A673 (cell line): ENCODE data around the gene SPAG6. TPM values are rescaled to one million over a fixed set of nuclear protein-coding genes. Genes with fewer than 3 reads are reported as not detected.
"Not testable (repeated sequence)": the region's sequence is repeated elsewhere in the genome, so short reads cannot be mapped to it uniquely, and the experiment has no call there.

Experiments used
- BruUV-seq: library from RNA; stranded (reverse); fragments of 400-500 nt; replicated peaks from 2 replicates; lab custom pipeline; 2021; lab: Mats Ljungman, UMichigan
- CTCF ChIA-PET: fragments of 300-600 bp; sonication (Branson Sonifier 250); formaldehyde crosslinking; loops from one replicate; lab custom pipeline; 2022; ENCODE audit warnings: antibody characterized with exemption; lab: Charles Lee
- POLR2A ChIA-PET: fragments of 300-600 bp; sonication (Branson Sonifier 250); formaldehyde crosslinking; loops from one replicate; lab custom pipeline; 2022; ENCODE audit warnings: antibody characterized with exemption; ENCODE audit not compliant: low non-redundant PET; lab: Charles Lee
- DNase-seq: peaks from one replicate; pipeline ENCODE4 v3.0.0-alpha.2; 2015; ENCODE audit warnings: low spot score
- H3K27ac ChIP-seq: fragments of 200-600 bp; sonication (generic); 2 replicates; pipeline ENCODE4 v1.5.1; 2016; ENCODE audit warnings: mixed run types, low read depth, mild to moderate bottlenecking, mixed read lengths, antibody characterized with exemption, low read length; ENCODE audit not compliant: poor library complexity, severe bottlenecking
- H3K27me3 ChIP-seq: fragments of 200-600 bp; sonication (generic); replicated peaks from 2 replicates; pipeline ENCODE4 v1.6.1; 2017; ENCODE audit warnings: mixed run types, low read depth, mild to moderate bottlenecking, mixed read lengths, antibody characterized with exemption, low read length; ENCODE audit not compliant: insufficient read depth, poor library complexity
- H3K36me3 ChIP-seq: fragments of 200-600 bp; sonication (generic); 2 replicates; pipeline ENCODE4 v1.6.1; 2016; ENCODE audit warnings: mixed run types, mild to moderate bottlenecking, mixed read lengths, antibody characterized with exemption, low read length; ENCODE audit not compliant: insufficient read depth, poor library complexity, severe bottlenecking
- H3K4me1 ChIP-seq: fragments of 200-600 bp; sonication (generic); 2 replicates; pipeline ENCODE4 v1.6.1; 2017; ENCODE audit warnings: mixed run types, mild to moderate bottlenecking, mixed read lengths, antibody characterized with exemption, low read length; ENCODE audit not compliant: insufficient read depth, poor library complexity, severe bottlenecking
- H3K4me3 ChIP-seq: fragments of 200-600 bp; sonication (generic); 2 replicates; pipeline ENCODE4 v1.5.1; 2016; ENCODE audit warnings: low read depth, mixed run types, mild to moderate bottlenecking, mixed read lengths, low read length; ENCODE audit not compliant: poor library complexity, severe bottlenecking
- H3K9me3 ChIP-seq: fragments of 200-600 bp; sonication (generic); 2 replicates; pipeline ENCODE4 v1.6.1; 2016; ENCODE audit warnings: mixed run types, low read depth, mild to moderate bottlenecking, mixed read lengths, antibody characterized with exemption, low read length; ENCODE audit not compliant: poor library complexity, severe bottlenecking
- EZH2 ChIP-seq: fragments of 200-600 bp; sonication (generic); IDR thresholded peaks from 2 replicates; pipeline ENCODE4 v1.6.1; 2017; ENCODE audit warnings: borderline replicate concordance, low read depth, mild to moderate bottlenecking, mixed read lengths, antibody characterized with exemption, low read length; ENCODE audit not compliant: poor library complexity, severe bottlenecking
- intact Hi-C: fragments of 100-400 bp; cut with micrococcal nuclease; formaldehyde crosslinking; loops from one replicate; pipeline ENCODE4 v1.10.0; 2022; ENCODE audit not compliant: unreplicated experiment
- total RNA-seq: library from RNA; stranded (reverse); gene quantifications from 2 replicates; pipeline ENCODE4 v1.2.3, GENCODE V29; 2021
- TF ChIP-seq, protein P1 (sequence below): fragments of 300-800, 200-600 bp; sonication (generic); conservative IDR thresholded peaks from 2 replicates; pipeline ENCODE4 v1.5.1; 2017; ENCODE audit warnings: low read depth, mild to moderate bottlenecking, antibody characterized with exemption, low read length, moderate library complexity, mixed read lengths

Gene SPAG6
- total RNA-seq, 1 experiment from 2014 or later = 0.39 TPM

DNA sequence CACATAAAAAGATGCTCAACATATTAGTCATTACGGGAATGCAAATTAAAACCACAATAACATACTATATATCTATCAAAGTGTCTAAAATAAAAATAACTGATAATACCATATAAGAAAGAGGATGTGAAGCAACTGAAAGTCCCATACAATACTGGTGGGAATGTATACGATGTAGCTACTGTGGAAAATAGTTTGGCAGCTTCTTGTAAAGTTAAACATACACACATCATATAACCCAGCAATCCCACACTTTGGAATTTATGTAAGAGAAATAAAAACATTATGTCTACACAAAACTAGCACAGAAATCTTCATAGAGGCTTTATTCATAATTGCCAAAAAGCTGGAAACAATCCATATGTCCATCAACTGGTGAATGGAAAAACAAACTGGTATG, 39.6 kb upstream of the SPAG6 start:
- ChIA-PET CTCF (no interaction called here), POLR2A (no interaction called here)
- no peak for DNase-seq
- Histone ChIP-seq H3K4me1 (no peaks in the 10 kb centered on the region), H3K27me3 (no peaks in the 10 kb centered on the region), H3K27ac (no peak overlapping the region), H3K9me3 (no peaks in the 10 kb centered on the region), H3K4me3 (no peak overlapping the region), H3K36me3 (no peaks in the 10 kb centered on the region)
- intact Hi-C loops = no loop called here
- BruUV-seq = no TSS peak
- TF ChIP-seq EZH2 = no peak
- TF ChIP-seq, protein P1, sequence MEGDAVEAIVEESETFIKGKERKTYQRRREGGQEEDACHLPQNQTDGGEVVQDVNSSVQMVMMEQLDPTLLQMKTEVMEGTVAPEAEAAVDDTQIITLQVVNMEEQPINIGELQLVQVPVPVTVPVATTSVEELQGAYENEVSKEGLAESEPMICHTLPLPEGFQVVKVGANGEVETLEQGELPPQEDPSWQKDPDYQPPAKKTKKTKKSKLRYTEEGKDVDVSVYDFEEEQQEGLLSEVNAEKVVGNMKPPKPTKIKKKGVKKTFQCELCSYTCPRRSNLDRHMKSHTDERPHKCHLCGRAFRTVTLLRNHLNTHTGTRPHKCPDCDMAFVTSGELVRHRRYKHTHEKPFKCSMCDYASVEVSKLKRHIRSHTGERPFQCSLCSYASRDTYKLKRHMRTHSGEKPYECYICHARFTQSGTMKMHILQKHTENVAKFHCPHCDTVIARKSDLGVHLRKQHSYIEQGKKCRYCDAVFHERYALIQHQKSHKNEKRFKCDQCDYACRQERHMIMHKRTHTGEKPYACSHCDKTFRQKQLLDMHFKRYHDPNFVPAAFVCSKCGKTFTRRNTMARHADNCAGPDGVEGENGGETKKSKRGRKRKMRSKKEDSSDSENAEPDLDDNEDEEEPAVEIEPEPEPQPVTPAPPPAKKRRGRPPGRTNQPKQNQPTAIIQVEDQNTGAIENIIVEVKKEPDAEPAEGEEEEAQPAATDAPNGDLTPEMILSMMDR = no peak

DNA sequence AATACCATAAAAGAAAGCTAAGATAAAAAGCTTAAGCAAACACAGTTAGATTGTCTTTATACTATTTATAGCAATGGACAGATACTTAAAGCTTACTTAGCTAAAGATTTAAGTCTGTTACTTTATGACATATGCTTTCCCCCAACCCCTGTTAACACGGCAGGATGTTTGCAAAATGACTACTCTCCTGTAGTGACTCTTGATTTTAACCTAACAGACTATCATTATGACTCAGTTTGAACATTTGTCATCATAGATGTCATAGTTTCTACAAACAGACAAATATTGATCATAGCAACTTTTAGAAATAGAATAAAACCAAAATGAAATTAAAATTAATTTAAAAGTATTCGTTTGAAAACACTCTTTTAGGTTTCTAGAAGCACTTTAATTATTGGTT, 36.9 kb upstream of the SPAG6 start:
- Histone ChIP-seq H3K4me1 (no peaks in the 10 kb centered on the region), H3K27me3 (no peaks in the 10 kb centered on the region), H3K36me3 (no peaks in the 10 kb centered on the region), H3K27ac (no peak overlapping the region), H3K9me3 (no peaks in the 10 kb centered on the region), H3K4me3 (no peak overlapping the region)
- ChIA-PET POLR2A (no interaction called here), CTCF (no interaction called here)
- DNase-seq = no peak
- BruUV-seq = no TSS peak
- intact Hi-C loops = no loop called here
- TF ChIP-seq EZH2 = no peak
- TF ChIP-seq, protein P1 = no peak

DNA sequence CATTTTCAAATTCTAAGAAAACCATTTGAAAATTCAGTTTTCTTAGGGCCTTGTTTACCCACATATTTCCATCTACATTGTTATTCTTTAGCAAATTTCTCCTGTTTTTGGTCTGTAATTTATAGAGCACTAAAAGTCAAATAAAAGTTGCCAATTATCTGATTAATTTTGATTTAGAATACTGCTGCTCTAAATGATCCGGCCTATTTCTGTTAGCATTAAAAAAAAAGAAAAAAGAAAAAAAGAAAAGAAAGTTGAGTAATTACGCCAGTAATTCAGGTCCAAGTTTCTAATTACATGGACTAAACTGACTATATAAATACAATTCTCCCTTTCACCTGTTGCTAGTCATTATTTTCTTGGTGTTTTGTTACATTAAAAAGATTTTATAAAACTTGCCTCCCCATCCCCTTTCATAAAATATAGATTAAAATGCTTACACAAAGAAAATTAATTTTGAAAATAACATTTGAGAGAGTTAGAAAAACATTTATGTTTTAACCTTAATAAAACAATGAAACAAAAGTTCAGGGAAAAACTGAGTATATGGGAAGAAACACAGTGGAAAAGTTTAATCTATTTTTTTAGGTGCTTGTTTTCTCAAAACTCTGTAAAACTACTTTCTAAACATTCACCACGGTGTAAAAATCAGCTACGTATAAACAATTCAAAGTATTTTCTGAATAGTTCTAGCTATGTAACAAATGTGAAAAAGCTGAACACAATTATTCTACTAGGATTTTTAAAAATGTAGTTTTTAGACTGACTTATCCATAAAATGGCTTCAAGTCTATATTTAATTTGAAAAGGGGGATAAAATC, 35.9 kb upstream of the SPAG6 start:
- POLR2A ChIA-PET = no interaction called here
- CTCF ChIA-PET = no interaction called here

DNA sequence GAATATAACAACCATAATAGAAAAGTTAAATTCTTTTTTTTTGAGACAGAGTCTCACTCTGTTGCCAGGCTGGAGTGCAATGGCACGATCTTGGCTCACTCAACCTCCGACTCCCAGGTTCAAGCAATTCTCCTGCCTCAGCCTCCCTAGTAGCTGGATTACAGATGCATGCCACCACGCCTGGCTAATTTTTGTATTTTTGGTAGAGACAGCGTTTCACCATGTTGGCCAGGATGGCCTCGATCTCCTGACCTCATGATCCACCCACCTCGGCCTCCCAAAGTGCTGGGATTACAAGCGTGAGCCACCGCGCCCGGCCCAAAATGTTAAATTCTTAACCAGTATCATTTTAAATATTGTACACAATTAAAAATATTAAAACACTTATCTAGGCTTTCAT, 35.3 kb upstream of the SPAG6 start:
- H3K9me3 ChIP-seq, H3K4me1 ChIP-seq, POLR2A ChIA-PET, intact Hi-C loops, H3K4me3 ChIP-seq, DNase-seq, H3K27me3 ChIP-seq, H3K36me3 ChIP-seq, H3K27ac ChIP-seq, BruUV-seq, CTCF ChIA-PET: not testable (repeated sequence)

More for the DNA sequence above, 35.9 kb upstream of the SPAG6 start:
- Histone ChIP-seq H3K27me3 (no peaks in the 10 kb centered on the region), H3K4me1 (no peaks in the 10 kb centered on the region), H3K9me3 (no peaks in the 10 kb centered on the region), H3K36me3 (no peaks in the 10 kb centered on the region), H3K4me3 (no peak overlapping the region), H3K27ac (no peak overlapping the region)
- intact Hi-C loops = no loop called here
- no peak for DNase-seq
- TF ChIP-seq, protein P1 = no peak
- no peak for TF ChIP-seq EZH2
- BruUV-seq = no TSS peak
